Fibroblast of villous mesenchyme (primary cell): Measurements from ENCODE around the gene SNAPC3. TPM values are rescaled to one million over a fixed set of nuclear protein-coding genes. Genes with fewer than 3 reads are reported as not detected.

Experiments used
- DNase-seq: peaks from one replicate; pipeline ENCODE4 v3.0.0-alpha.2; 2010; ENCODE audit warnings: low read depth
- H3K4me3 ChIP-seq: 2 replicates; pipeline ENCODE4 v1.5.1; 2011; ENCODE audit warnings: low read depth, mild to moderate bottlenecking, low read length
- CTCF ChIP-seq: IDR thresholded peaks from 2 replicates; pipeline ENCODE4 v1.5.1; 2012; ENCODE audit warnings: low read depth, mild to moderate bottlenecking, low read length; ENCODE audit not compliant: insufficient read depth
- total RNA-seq: library from RNA; depleted of rRNA; stranded (reverse); fragments of >200 nt; gene quantifications from 2 replicates; pipeline ENCODE4 v1.2.3, GENCODE V29; 2012

The SNAPC3 gene
- total RNA-seq, 1 donor = 59.6 TPM

GRCh38 chr9:15401266-15401665 lies 21.4 kb upstream of the SNAPC3 start:
- no peak for TF ChIP-seq CTCF
- H3K4me3 ChIP-seq = no peak overlapping the region
- peak; percentile 42 for DNase-seq

- TF ChIP-seq CTCF = peak; percentile 25
- DNase-seq = no peak
- H3K4me3 ChIP-seq = no peak overlapping the region
Observed at GRCh38 chr9:15403155-15403554, 19.5 kb upstream of the SNAPC3 start.

DNA sequence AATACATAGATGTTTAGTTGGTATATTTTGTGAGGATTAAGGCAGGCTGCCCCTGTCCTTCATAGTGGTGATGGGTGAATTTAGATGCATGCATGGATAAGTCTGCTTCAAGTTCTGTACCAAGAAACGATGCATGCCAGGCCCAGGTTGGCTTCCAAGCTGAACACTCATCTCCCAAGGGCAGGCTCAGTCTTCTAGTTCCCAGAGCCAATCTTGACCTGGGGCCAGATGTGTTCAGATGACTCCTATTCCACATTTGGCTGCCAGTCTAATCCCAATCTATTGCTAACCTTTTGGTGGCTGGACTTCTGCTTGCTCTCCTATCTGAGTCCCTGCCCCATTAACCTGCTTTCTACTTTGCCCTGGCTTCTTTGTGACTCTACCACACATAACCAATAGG lies 18.5 kb upstream of the SNAPC3 start:
- no peak for TF ChIP-seq CTCF
- no peak overlapping the region for H3K4me3 ChIP-seq
- no peak for DNase-seq

DNA sequence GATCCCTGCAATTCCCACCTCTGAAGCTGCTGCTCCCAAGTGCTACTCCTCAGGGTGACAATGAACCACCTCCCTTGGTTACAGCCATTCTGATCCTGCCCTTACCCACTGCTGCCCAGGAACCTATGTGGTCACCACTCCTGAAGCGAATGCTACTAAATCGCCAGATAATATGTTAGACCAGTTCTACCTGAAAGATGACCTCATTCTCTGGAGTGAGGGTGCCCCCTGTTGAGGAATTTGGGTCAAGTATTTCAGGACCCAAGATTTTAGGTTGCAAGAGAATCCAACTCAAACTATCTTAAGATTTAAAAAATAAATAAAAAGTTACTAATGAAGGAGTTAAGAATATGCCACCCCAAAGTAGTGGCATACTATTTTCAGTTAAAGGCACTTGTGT lies 5.8 kb upstream of the SNAPC3 start:
- DNase-seq = peak; percentile 74
- peak; percentile 63 for TF ChIP-seq CTCF
- no peak overlapping the region for H3K4me3 ChIP-seq

GRCh38 chr9:15417626-15418025 lies 5.0 kb upstream of the SNAPC3 start:
- H3K4me3 ChIP-seq = no peak overlapping the region
- TF ChIP-seq CTCF = no peak
- no peak for DNase-seq

DNA sequence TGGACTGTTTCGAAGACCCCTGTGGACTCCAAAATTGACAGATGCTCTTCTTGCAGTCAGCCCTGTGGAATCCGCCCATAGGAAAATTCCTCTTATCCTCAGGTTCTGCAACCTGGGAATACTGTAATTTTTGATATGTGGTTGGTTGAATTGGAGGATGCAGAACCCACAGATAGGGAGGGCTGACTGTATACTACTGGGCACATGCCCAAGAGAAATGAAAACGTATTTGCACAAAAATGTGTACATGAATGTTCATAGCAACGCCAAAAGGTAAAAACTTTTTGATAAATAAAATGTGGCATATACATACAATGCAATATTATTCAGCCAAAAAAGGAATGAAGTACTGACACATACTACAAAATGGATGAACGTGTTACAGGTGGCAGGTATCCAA lies 1.9 kb upstream of the SNAPC3 start:
- DNase-seq = no peak
- no peak for TF ChIP-seq CTCF
- H3K4me3 ChIP-seq = no peak overlapping the region

DNA sequence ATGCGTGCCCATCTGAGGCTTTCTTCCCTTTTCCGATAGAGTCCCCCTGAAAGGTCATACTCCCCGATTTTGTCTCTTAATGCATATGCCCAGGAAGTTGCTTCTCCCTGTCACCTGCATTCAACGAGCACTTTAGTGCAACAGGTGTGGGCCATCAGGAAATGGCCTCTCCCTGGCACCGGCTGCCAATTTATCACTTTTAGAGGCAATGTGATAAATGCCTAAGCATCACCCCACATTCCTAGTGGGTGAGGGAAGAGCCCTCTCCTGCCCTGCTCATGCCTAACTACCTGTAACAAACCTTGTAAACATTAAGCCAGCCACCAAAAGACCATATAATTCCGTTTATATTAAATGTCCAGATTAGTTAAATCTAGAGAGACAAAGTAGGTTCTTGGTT lies 1.1 kb upstream of the SNAPC3 start:
- DNase-seq = no peak
- TF ChIP-seq CTCF = no peak
- no peak overlapping the region for H3K4me3 ChIP-seq
